ENCODE measurements around the gene CDR2. TPM values are rescaled to one million over a fixed set of nuclear protein-coding genes. Genes with fewer than 3 reads are reported as not detected.

Gene CDR2
- total RNA-seq, 1 donor from 2014 or later: 33.9 TPM

GRCh38 chr16:22314661-22315626 lies 59.5 kb downstream of the CDR2 start:
- no peaks in the 10 kb centered on the region for H3K27me3 ChIP-seq
- intact Hi-C loops (cut with DNase I): no loop called here
- no peaks in the 10 kb centered on the region for H3K9me3 ChIP-seq
- H3K4me3 ChIP-seq: no peak overlapping the region
- H3K4me1 ChIP-seq: no peaks in the 10 kb centered on the region
- H3K27ac ChIP-seq: no peak overlapping the region
- H3K36me3 ChIP-seq: peaks cover 0 to 59% of the 10 kb centered on the region in 2 donors
- TF ChIP-seq POLR2AphosphoS5 (IDR thresholded peaks at IDR 0.05; ENCODE audit: insufficient read depth in 1 of 2, low read depth in 1 of 2): peak in 1 of 2 donors; percentile 10
- TF ChIP-seq POLR2A (IDR thresholded peaks at IDR 0.05): no peak
- DNase-seq (ENCODE audit: extremely low spot score in 2 of 2): peak in 1 of 2 donors; percentile 64

GRCh38 chr16:22313876-22314470 lies 60.4 kb downstream of the CDR2 start:
- DNase-seq (ENCODE audit: extremely low spot score in 2 of 2): peak in 1 of 2 donors; percentile 40
- intact Hi-C loops (cut with DNase I): no loop called here
- H3K9me3 ChIP-seq: no peaks in the 10 kb centered on the region
- peaks cover 0 to 60% of the 10 kb centered on the region in 2 donors for H3K36me3 ChIP-seq
- H3K4me3 ChIP-seq: no peak overlapping the region
- no peak for TF ChIP-seq CTCF (IDR thresholded peaks at IDR 0.05)
- no peak for TF ChIP-seq POLR2A (IDR thresholded peaks at IDR 0.05)
- TF ChIP-seq POLR2AphosphoS5 (IDR thresholded peaks at IDR 0.05; ENCODE audit: insufficient read depth in 1 of 2, low read depth in 1 of 2): no peak
- H3K4me1 ChIP-seq: no peaks in the 10 kb centered on the region
- no peak overlapping the region for H3K27ac ChIP-seq
- no peaks in the 10 kb centered on the region for H3K27me3 ChIP-seq

GRCh38 chr16:22312897-22313781 lies 61.3 kb downstream of the CDR2 start:
- Histone ChIP-seq H3K27ac (no peak overlapping the region), H3K9me3 (no peaks in the 10 kb centered on the region), H3K36me3 (peaks cover 0 to 63% of the 10 kb centered on the region in 2 donors), H3K4me3 (no peak overlapping the region), H3K4me1 (no peaks in the 10 kb centered on the region), H3K27me3 (no peaks in the 10 kb centered on the region)
- DNase-seq (ENCODE audit: extremely low spot score in 2 of 2): no peak
- intact Hi-C loops (cut with DNase I): no loop called here
- TF ChIP-seq POLR2AphosphoS5 (IDR thresholded peaks at IDR 0.05; ENCODE audit: insufficient read depth in 1 of 2, low read depth in 1 of 2) (no peak), POLR2A (IDR thresholded peaks at IDR 0.05) (no peak), CTCF (IDR thresholded peaks at IDR 0.05) (no peak)

- no peaks in the 10 kb centered on the region for H3K4me1 ChIP-seq
- intact Hi-C loops (cut with DNase I): no loop called here
- H3K27me3 ChIP-seq: no peaks in the 10 kb centered on the region
- no peak for DNase-seq (ENCODE audit: extremely low spot score in 2 of 2)
- no peaks in the 10 kb centered on the region for H3K9me3 ChIP-seq
- H3K27ac ChIP-seq: no peak overlapping the region
- no peak overlapping the region for H3K4me3 ChIP-seq
- peaks cover 0 to 49% of the 10 kb centered on the region in 2 donors for H3K36me3 ChIP-seq
- no peak for TF ChIP-seq POLR2A (IDR thresholded peaks at IDR 0.05)
Observed at GRCh38 chr16:22311520-22311919, 62.9 kb downstream of the CDR2 start.

GRCh38 chr16:22308824-22309520 lies 65.4 kb downstream of the CDR2 start:
- no peaks in the 10 kb centered on the region for H3K27me3 ChIP-seq
- intact Hi-C loops (cut with DNase I): no loop called here
- H3K36me3 ChIP-seq: peaks cover 0 to 33% of the 10 kb centered on the region in 2 donors
- no peak overlapping the region for H3K4me3 ChIP-seq
- H3K4me1 ChIP-seq: no peaks in the 10 kb centered on the region
- DNase-seq (ENCODE audit: extremely low spot score in 2 of 2): no peak
- no peak for TF ChIP-seq POLR2A (IDR thresholded peaks at IDR 0.05)
- no peak for TF ChIP-seq CTCF (IDR thresholded peaks at IDR 0.05)
- no peak for TF ChIP-seq POLR2AphosphoS5 (IDR thresholded peaks at IDR 0.05; ENCODE audit: insufficient read depth in 1 of 2, low read depth in 1 of 2)
- H3K27ac ChIP-seq: no peak overlapping the region
- H3K9me3 ChIP-seq: no peaks in the 10 kb centered on the region
